Measurements from ENCODE around the gene LGALS3BP.

LGALS3BP gene

DNA sequence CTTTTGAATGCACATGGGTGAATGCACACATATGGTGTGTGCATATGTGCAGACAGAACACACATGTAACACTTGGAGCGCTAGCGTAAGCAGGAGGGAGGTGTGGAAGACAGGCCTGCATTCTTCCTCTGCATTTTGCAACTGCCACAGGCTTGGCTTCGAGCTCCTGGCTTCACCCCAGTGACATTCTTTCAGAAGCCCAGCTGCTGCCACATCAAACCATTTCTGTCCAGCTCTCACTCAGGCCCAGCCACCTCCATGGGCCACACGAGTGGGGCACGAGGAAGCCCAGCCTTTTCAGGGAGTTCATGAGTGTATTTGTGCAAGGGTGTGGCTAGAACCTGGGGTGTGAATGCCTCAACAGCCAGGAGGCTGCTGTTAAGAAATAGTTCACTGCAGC, 18.8 kb downstream of the LGALS3BP start:
- Histone ChIP-seq H3K27me3 (ENCODE audit: insufficient read depth, poor library complexity, severe bottlenecking) (no peaks in the 10 kb centered on the region), H3K4me3 (replicated peaks; ENCODE audit: insufficient read depth, low read length) (no peak overlapping the region), H3K27ac (replicated peaks) (no peak overlapping the region)
- DNase-seq (ENCODE audit: low read depth in 1 of 2, low spot score in 1 of 2), result peak in 1 of 2 experiments; percentile 9
- TF ChIP-seq POLR2AphosphoS5 (IDR thresholded peaks at IDR 0.05; ENCODE audit: low read depth) (no peak), CTCF (IDR thresholded peaks at IDR 0.05; ENCODE audit: insufficient read depth, low read length) (no peak), GABPA (IDR thresholded peaks at IDR 0.05; ENCODE audit: low read depth) (no peak), SPI1 (IDR thresholded peaks at IDR 0.05; ENCODE audit: borderline replicate concordance, low read depth) (no peak), REST (IDR thresholded peaks at IDR 0.05; ENCODE audit: insufficient replicate concordance, low read depth) (no peak)

GRCh38 chr17:78959803-78960202, 19.9 kb downstream of the LGALS3BP start:
- no peak for DNase-seq (ENCODE audit: low read depth in 1 of 2, low spot score in 1 of 2)
- H3K4me3 ChIP-seq (replicated peaks; ENCODE audit: insufficient read depth, low read length), result no peak overlapping the region
- no peak overlapping the region for H3K27ac ChIP-seq (replicated peaks)
- TF ChIP-seq REST (IDR thresholded peaks at IDR 0.05; ENCODE audit: insufficient replicate concordance, low read depth) (no peak), GABPA (IDR thresholded peaks at IDR 0.05; ENCODE audit: low read depth) (no peak), CTCF (IDR thresholded peaks at IDR 0.05; ENCODE audit: insufficient read depth, low read length) (no peak), SPI1 (IDR thresholded peaks at IDR 0.05; ENCODE audit: borderline replicate concordance, low read depth) (no peak), POLR2AphosphoS5 (IDR thresholded peaks at IDR 0.05; ENCODE audit: low read depth) (no peak)
- no peaks in the 10 kb centered on the region for H3K27me3 ChIP-seq (ENCODE audit: insufficient read depth, poor library complexity, severe bottlenecking)

- no peak for DNase-seq (ENCODE audit: low read depth in 1 of 2, low spot score in 1 of 2)
- Histone ChIP-seq H3K27ac (replicated peaks) (no peak overlapping the region), H3K4me3 (replicated peaks; ENCODE audit: insufficient read depth, low read length) (no peak overlapping the region), H3K27me3 (ENCODE audit: insufficient read depth, poor library complexity, severe bottlenecking) (no peaks in the 10 kb centered on the region)
- TF ChIP-seq REST (IDR thresholded peaks at IDR 0.05; ENCODE audit: insufficient replicate concordance, low read depth) (no peak), GABPA (IDR thresholded peaks at IDR 0.05; ENCODE audit: low read depth) (no peak), POLR2AphosphoS5 (IDR thresholded peaks at IDR 0.05; ENCODE audit: low read depth) (no peak), SPI1 (IDR thresholded peaks at IDR 0.05; ENCODE audit: borderline replicate concordance, low read depth) (no peak)
Measured at GRCh38 chr17:78958641-78959127, 21.0 kb downstream of the LGALS3BP start.

Measured in HL-60 (cell line).